H9 (cell line): ENCODE measurements around the gene ZNF253. TPM values are rescaled to one million over a fixed set of nuclear protein-coding genes. Genes with fewer than 3 reads are reported as not detected.
A peak's percentile ranks its signal among the peaks of the same experiment; 100 is the strongest.
"Not testable (repeated sequence)": the region's sequence is repeated elsewhere in the genome, so short reads cannot be mapped to it uniquely, and the experiment has no call there.

ENCODE experiments used
- DNase-seq: peaks from one replicate; pipeline ENCODE4 v3.0.0-alpha.2; 2017
- H2AFZ ChIP-seq: one replicate; pipeline ENCODE4 v1.6.1; 2013; ENCODE audit warnings: mild to moderate bottlenecking, low read length, control low read depth, moderate library complexity
- H2AK5ac ChIP-seq: 2 replicates; pipeline ENCODE4 v1.6.1; 2013; ENCODE audit warnings: low read length, control low read depth, mixed read lengths; ENCODE audit not compliant: insufficient read length
- H2BK120ac ChIP-seq: one replicate; pipeline ENCODE4 v1.6.1; 2013; ENCODE audit warnings: low read depth, mild to moderate bottlenecking, low read length, control low read depth, inconsistent platforms; ENCODE audit not compliant: poor library complexity, severe bottlenecking
- H2BK12ac ChIP-seq: 2 replicates; pipeline ENCODE4 v1.6.1; 2013; ENCODE audit warnings: low read length, control low read depth, mixed read lengths, low read depth; ENCODE audit not compliant: insufficient read length
- H2BK15ac ChIP-seq: 2 replicates; pipeline ENCODE4 v1.6.1; 2013; ENCODE audit warnings: low read depth, low read length, control low read depth
- H2BK20ac ChIP-seq: one replicate; pipeline ENCODE4 v1.6.1; 2013; ENCODE audit warnings: low read depth, mild to moderate bottlenecking, low read length, control low read depth, inconsistent platforms; ENCODE audit not compliant: poor library complexity, severe bottlenecking
- H2BK5ac ChIP-seq: 2 replicates; pipeline ENCODE4 v1.6.1; 2013; ENCODE audit warnings: low read length, control low read depth, mixed read lengths; ENCODE audit not compliant: insufficient read length
- H3K14ac ChIP-seq: 2 replicates; pipeline ENCODE4 v1.6.1; 2013; ENCODE audit warnings: low read length, control low read depth; ENCODE audit not compliant: insufficient read depth
- H3K18ac ChIP-seq: 2 replicates; pipeline ENCODE4 v1.6.1; 2013; ENCODE audit warnings: low read depth, mild to moderate bottlenecking, mixed read lengths, low read length, control low read depth; ENCODE audit not compliant: insufficient read length
- H3K23ac ChIP-seq: 2 replicates; pipeline ENCODE4 v1.6.1; 2013; ENCODE audit warnings: low read length, control low read depth, mixed read lengths, low read depth; ENCODE audit not compliant: insufficient read length
- H3K23me2 ChIP-seq: 2 replicates; pipeline ENCODE4 v1.6.1; 2013; ENCODE audit warnings: low read depth, mild to moderate bottlenecking, mixed read lengths, low read length, control low read depth; ENCODE audit not compliant: insufficient read length, poor library complexity, severe bottlenecking
- H3K27ac ChIP-seq: 2 replicates; pipeline ENCODE4 v1.5.1; 2013; ENCODE audit warnings: low read length, control low read depth, mixed read lengths, low read depth; ENCODE audit not compliant: insufficient read length
- H3K27me3 ChIP-seq: 2 replicates; pipeline ENCODE4 v1.6.1; 2013; ENCODE audit warnings: low read length, control low read depth, inconsistent platforms; ENCODE audit not compliant: insufficient read depth
- H3K4ac ChIP-seq: 2 replicates; pipeline ENCODE4 v1.6.1; 2013; ENCODE audit warnings: low read depth, mild to moderate bottlenecking, control low read depth, inconsistent platforms, low read length, moderate library complexity
- H3K4me1 ChIP-seq: 2 replicates; pipeline ENCODE4 v1.6.1; 2013; ENCODE audit warnings: low read length, control low read depth, inconsistent platforms; ENCODE audit not compliant: insufficient read depth
- H3K4me2 ChIP-seq: 2 replicates; pipeline ENCODE4 v1.6.1; 2013; ENCODE audit warnings: low read length, control low read depth, mixed read lengths; ENCODE audit not compliant: insufficient read length, insufficient read depth
- H3K56ac ChIP-seq: 2 replicates; pipeline ENCODE4 v1.6.1; 2013; ENCODE audit warnings: low read depth, mild to moderate bottlenecking, mixed read lengths, low read length, control low read depth; ENCODE audit not compliant: insufficient read length
- H3K79me1 ChIP-seq: 2 replicates; pipeline ENCODE4 v1.6.1; 2013; ENCODE audit warnings: low read depth, mild to moderate bottlenecking, moderate library complexity, low read length, control low read depth, inconsistent platforms; ENCODE audit not compliant: insufficient read depth, poor library complexity, severe bottlenecking
- H3K79me2 ChIP-seq: 2 replicates; pipeline ENCODE4 v1.6.1; 2013; ENCODE audit warnings: low read length, control low read depth, inconsistent platforms; ENCODE audit not compliant: insufficient read depth
- H3K9ac ChIP-seq: 2 replicates; pipeline ENCODE4 v1.6.1; 2013; ENCODE audit warnings: low read length, control low read depth, mixed read lengths; ENCODE audit not compliant: insufficient read length; ENCODE audit errors: extremely low read depth
- H3K9me3 ChIP-seq: one replicate; pipeline ENCODE4 v1.6.1; 2013; ENCODE audit warnings: low read depth, low read length, inconsistent platforms; ENCODE audit not compliant: control insufficient read depth
- H3T11ph ChIP-seq: one replicate; pipeline ENCODE4 v1.6.1; 2013; ENCODE audit warnings: mild to moderate bottlenecking, low read length, control low read depth, inconsistent platforms
- H4K20me1 ChIP-seq: one replicate; pipeline ENCODE4 v1.6.1; 2013; ENCODE audit not compliant: control insufficient read depth, insufficient read length, insufficient read depth
- H4K5ac ChIP-seq: 2 replicates; pipeline ENCODE4 v1.6.1; 2013; ENCODE audit warnings: low read depth, mild to moderate bottlenecking, mixed read lengths, low read length, control low read depth; ENCODE audit not compliant: insufficient read length
- H4K8ac ChIP-seq: replicated peaks from 2 replicates; pipeline ENCODE4 v1.6.1; 2013; ENCODE audit warnings: low read length, control low read depth, mixed read lengths, low read depth; ENCODE audit not compliant: insufficient read length
- H4K91ac ChIP-seq: 2 replicates; pipeline ENCODE4 v1.6.1; 2013; ENCODE audit warnings: low read depth, mild to moderate bottlenecking, moderate library complexity, mixed read lengths, low read length, control low read depth; ENCODE audit not compliant: insufficient read length
- H3K27ac Mint-ChIP-seq, 3 experiments: 2 replicates in 2 of 3; 3 replicates in 1 of 3; pipeline ENCODE4 v1.8.0; 2020 to 2021; ENCODE audit warnings: mixed read lengths in 3 of 3, mild to moderate bottlenecking in 1 of 3, moderate library complexity in 1 of 3
- H3K27me3 Mint-ChIP-seq: 2 replicates; pipeline ENCODE4 v1.8.0; 2021; ENCODE audit warnings: low read depth, mild to moderate bottlenecking, moderate library complexity, mixed read lengths
- H3K36me3 Mint-ChIP-seq, 3 experiments: 2 replicates in 2 of 3; 3 replicates in 1 of 3; pipeline ENCODE4 v1.8.0; 2020 to 2021; ENCODE audit warnings: low read depth in 3 of 3, mixed read lengths in 3 of 3; ENCODE audit not compliant: insufficient read depth in 1 of 3
- H3K4me1 Mint-ChIP-seq, 2 experiments: 2 replicates each; pipeline ENCODE4 v1.8.0; 2020; ENCODE audit warnings: mixed read lengths in 2 of 2
- H3K4me3 Mint-ChIP-seq, 2 experiments: 2 replicates in 1 of 2; 3 replicates in 1 of 2; pipeline ENCODE4 v1.8.0; 2020 to 2021; ENCODE audit warnings: mild to moderate bottlenecking in 2 of 2, mixed read lengths in 2 of 2, moderate library complexity in 1 of 2
- H3K9me3 Mint-ChIP-seq, 2 experiments: 2 replicates in 1 of 2; 3 replicates in 1 of 2; pipeline ENCODE4 v1.8.0; 2020; ENCODE audit warnings: mild to moderate bottlenecking in 2 of 2, mixed read lengths in 2 of 2, moderate library complexity in 1 of 2
- WGBS: extraction: QIAGEN DNeasy Blood & Tissue Kit; methylation state at CpG from one replicate; pipeline ENCODE4 v1.1.7; 2013; ENCODE audit warnings: missing lambda C conversion rate, low lambda C conversion rate, mixed read lengths; ENCODE audit not compliant: insufficient read length; ENCODE audit errors: extremely low coverage; 5-methylcytosine and 5-hydroxymethylcytosine counted together
- total RNA-seq: library from RNA; stranded (reverse); gene quantifications from 2 replicates; pipeline ENCODE4 v1.2.1, GENCODE V29; 2021
- TF ChIP-seq, protein P1 (sequence below): fragments of 200-600 bp; sonication (generic); conservative IDR thresholded peaks from 3 replicates; pipeline ENCODE4 v1.8.0; 2021; ENCODE audit warnings: antibody characterized with exemption, mild to moderate bottlenecking

Gene ZNF253
- total RNA-seq, 1 experiment from 2014 or later: 51.0 TPM

DNA sequence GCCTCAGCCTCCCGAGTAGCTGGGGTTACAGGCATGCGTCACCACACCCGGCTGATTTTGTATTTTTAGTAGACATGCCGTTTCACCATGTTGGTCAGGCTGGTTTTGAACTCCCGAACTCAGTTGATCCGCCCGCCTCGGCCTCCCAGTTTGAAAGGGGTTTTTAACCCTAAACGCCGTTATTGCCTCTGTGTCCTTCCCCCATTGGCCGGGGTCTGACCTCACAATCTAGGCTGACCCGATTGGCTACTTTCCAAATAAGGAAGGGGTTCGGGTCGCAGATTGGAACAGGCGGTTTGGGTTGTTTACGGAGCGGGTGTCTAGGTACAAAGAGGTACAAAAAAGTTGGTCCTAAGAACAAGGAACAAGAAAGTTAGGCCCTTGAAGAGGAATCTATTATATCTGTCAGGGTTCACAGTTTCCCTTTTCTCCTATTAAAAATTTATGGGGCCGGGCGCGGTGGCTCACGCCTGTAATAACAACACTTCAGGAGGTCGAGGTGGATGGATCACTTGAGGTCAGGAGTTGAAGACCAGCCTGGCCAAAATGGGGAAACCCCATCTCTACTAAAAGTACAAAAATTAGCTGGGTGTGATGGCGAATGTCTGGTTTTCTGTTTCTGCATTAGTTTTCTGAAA, 1.0 kb downstream of the ZNF253 start:
- peaks cover 47% of the 10 kb centered on the region; the same call in 1 of the 2 replicates for H3K79me2 ChIP-seq
- no peak overlapping the region for H4K5ac ChIP-seq
- H3K27me3 ChIP-seq: no peaks in the 10 kb centered on the region
- H3K36me3 Mint-ChIP-seq: peaks cover 25 to 39% (median 26%) of the 10 kb centered on the region in 3 experiments
- peak overlapping the region; percentile 84 for H2BK120ac ChIP-seq
- H3K18ac ChIP-seq: peak overlapping the region; percentile 100
- H3K9me3 ChIP-seq: no peaks in the 10 kb centered on the region
- peak overlapping the region; percentile 100; a peak in 6 of 7 replicates for H3K27ac Mint-ChIP-seq
- peak overlapping the region; percentile 97 for H2BK5ac ChIP-seq
- 0 out of 2 replicates have a peak overlapping the region, but pooled peaks have one; percentile 92 for H3K4ac ChIP-seq
- no peaks in the 10 kb centered on the region; the same call in 1 of the 2 replicates for H3K4me1 ChIP-seq
- peak overlapping the region; percentile 100 for H3K9ac ChIP-seq
- H3K4me3 Mint-ChIP-seq: peak overlapping the region; percentile 97
- peaks cover 6 to 60% of the 10 kb centered on the region in 2 experiments; a peak in 4 of 5 replicates for H3K9me3 Mint-ChIP-seq
- H2BK20ac ChIP-seq: no peak overlapping the region
- no peaks in the 10 kb centered on the region; the same call in 1 of the 2 replicates for H3K27me3 Mint-ChIP-seq
- H3K27ac ChIP-seq: peak overlapping the region; percentile 97
- no peak overlapping the region for H2BK12ac ChIP-seq
- H4K20me1 ChIP-seq: no peaks in the 10 kb centered on the region
- peak overlapping the region; percentile 81 for H3K4me2 ChIP-seq
- no peak overlapping the region for H2AFZ ChIP-seq
- H3K14ac ChIP-seq: peak overlapping the region; percentile 100
- TF ChIP-seq, protein P1, sequence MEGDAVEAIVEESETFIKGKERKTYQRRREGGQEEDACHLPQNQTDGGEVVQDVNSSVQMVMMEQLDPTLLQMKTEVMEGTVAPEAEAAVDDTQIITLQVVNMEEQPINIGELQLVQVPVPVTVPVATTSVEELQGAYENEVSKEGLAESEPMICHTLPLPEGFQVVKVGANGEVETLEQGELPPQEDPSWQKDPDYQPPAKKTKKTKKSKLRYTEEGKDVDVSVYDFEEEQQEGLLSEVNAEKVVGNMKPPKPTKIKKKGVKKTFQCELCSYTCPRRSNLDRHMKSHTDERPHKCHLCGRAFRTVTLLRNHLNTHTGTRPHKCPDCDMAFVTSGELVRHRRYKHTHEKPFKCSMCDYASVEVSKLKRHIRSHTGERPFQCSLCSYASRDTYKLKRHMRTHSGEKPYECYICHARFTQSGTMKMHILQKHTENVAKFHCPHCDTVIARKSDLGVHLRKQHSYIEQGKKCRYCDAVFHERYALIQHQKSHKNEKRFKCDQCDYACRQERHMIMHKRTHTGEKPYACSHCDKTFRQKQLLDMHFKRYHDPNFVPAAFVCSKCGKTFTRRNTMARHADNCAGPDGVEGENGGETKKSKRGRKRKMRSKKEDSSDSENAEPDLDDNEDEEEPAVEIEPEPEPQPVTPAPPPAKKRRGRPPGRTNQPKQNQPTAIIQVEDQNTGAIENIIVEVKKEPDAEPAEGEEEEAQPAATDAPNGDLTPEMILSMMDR: no peak
- H2BK15ac ChIP-seq: no peak overlapping the region
- H3K4me1 Mint-ChIP-seq: peaks cover 23 to 31% of the 10 kb centered on the region in 2 experiments
- peak; percentile 86 for DNase-seq
- no CpG with 5 or more reads among the region's 23 CpGs for WGBS
- no peak overlapping the region for H4K91ac ChIP-seq
- no peak overlapping the region for H3T11ph ChIP-seq
- H4K8ac ChIP-seq: no peak overlapping the region
- no peaks in the 10 kb centered on the region for H3K79me1 ChIP-seq
- H3K56ac ChIP-seq: peak overlapping the region; percentile 98
- no peak overlapping the region for H2AK5ac ChIP-seq
- no peak overlapping the region for H3K23ac ChIP-seq
- peaks cover 4% of the 10 kb centered on the region for H3K23me2 ChIP-seq

DNA sequence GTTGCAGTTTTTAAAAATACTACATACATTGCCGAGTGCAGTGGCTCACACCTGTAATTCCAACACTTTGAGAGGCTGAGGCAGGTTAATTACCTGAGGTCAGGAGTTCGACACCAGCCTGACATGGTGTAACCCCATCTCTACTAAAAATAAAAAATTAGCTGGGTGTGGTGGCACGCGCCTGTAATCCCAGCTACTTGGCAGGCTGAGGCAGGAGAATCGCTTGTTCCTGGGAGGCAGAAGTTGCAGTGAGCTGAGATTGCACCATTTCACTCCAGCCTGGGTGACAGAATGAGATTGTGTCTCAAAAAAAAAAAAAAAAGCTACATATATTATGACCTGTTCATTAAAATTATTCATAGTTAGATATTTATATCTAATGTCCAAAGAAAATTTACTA, 4.4 kb downstream of the ZNF253 start:
- no CpG with 5 or more reads among the region's 5 CpGs for WGBS
- peaks cover 6 to 76% of the 10 kb centered on the region in 2 experiments; a peak in 4 of 5 replicates for H3K9me3 Mint-ChIP-seq
- not testable (repeated sequence) for H4K20me1 ChIP-seq

More for the DNA sequence above, 4.4 kb downstream of the ZNF253 start:
- H3K27ac Mint-ChIP-seq, H2BK120ac ChIP-seq, H4K8ac ChIP-seq, H3K18ac ChIP-seq, H2BK20ac ChIP-seq, H3K27me3 ChIP-seq, H3K4ac ChIP-seq, H3K27me3 Mint-ChIP-seq, H3K23me2 ChIP-seq, H3K4me2 ChIP-seq, H2BK15ac ChIP-seq, H3K79me1 ChIP-seq, H3K9me3 ChIP-seq, H2BK12ac ChIP-seq, H4K5ac ChIP-seq, H3T11ph ChIP-seq, H3K14ac ChIP-seq, H3K4me1 ChIP-seq, H2BK5ac ChIP-seq, H3K23ac ChIP-seq, DNase-seq, H4K91ac ChIP-seq, H2AFZ ChIP-seq, H3K56ac ChIP-seq, H3K27ac ChIP-seq, H2AK5ac ChIP-seq, H3K9ac ChIP-seq, H3K4me3 Mint-ChIP-seq: not testable (repeated sequence)
- H3K4me1 Mint-ChIP-seq: peaks cover 28 to 29% of the 10 kb centered on the region in 2 experiments
- H3K79me2 ChIP-seq: peaks cover 67% of the 10 kb centered on the region
- peaks cover 50 to 67% (median 51%) of the 10 kb centered on the region in 3 experiments for H3K36me3 Mint-ChIP-seq
